Natural killer cell (primary cell): ENCODE measurements around the gene SHISAL1. TPM values are rescaled to one million over a fixed set of nuclear protein-coding genes. Genes with fewer than 3 reads are reported as not detected.
A peak's percentile ranks its signal among the peaks of the same experiment; 100 is the strongest.

Experiments used
- ATAC-seq, 3 donors: fragments of 150-1000 bp in 2 of 3; fragments of 200-7000 bp in 1 of 3; cut with Tn5 transposase; 1 replicate in 1 of 3; 2 replicates in 2 of 3; pipeline ENCODE4 v1.10.0; 2021; ENCODE audit warnings: mild to moderate bottlenecking in 2 of 3, moderate library complexity in 2 of 3
- DNase-seq, 2 donors: peaks; one replicate each; pipeline versions ENCODE4 v3.0.0 to v3.0.0-alpha.2; 2013 to 2021; ENCODE audit warnings: mixed read lengths in 1 of 2
- H3K27ac ChIP-seq: one replicate; pipeline ENCODE4 v1.5.1; 2013; ENCODE audit warnings: mild to moderate bottlenecking, low read length
- H3K27me3 ChIP-seq: one replicate; pipeline ENCODE4 v1.6.1; 2013; ENCODE audit warnings: low read length; ENCODE audit not compliant: control insufficient read depth, insufficient read depth
- H3K36me3 ChIP-seq: one replicate; pipeline ENCODE4 v1.6.1; 2013; ENCODE audit warnings: low read length; ENCODE audit not compliant: control insufficient read depth, insufficient read depth
- H3K4me1 ChIP-seq: one replicate; pipeline ENCODE4 v1.6.1; 2013; ENCODE audit warnings: low read length; ENCODE audit not compliant: control insufficient read depth, insufficient read depth
- H3K4me3 ChIP-seq: one replicate; pipeline ENCODE4 v1.5.1; 2013; ENCODE audit warnings: low read length
- H3K9me3 ChIP-seq: one replicate; pipeline ENCODE4 v1.6.1; 2013; ENCODE audit warnings: low read length; ENCODE audit not compliant: control insufficient read depth, insufficient read depth
- H3K27ac Mint-ChIP-seq, 2 donors: one replicate each; pipeline ENCODE4 v1.8.0; 2022; ENCODE audit warnings: mild to moderate bottlenecking in 2 of 2, mixed read lengths in 2 of 2, moderate library complexity in 1 of 2
- H3K27me3 Mint-ChIP-seq, 2 donors: one replicate each; pipeline ENCODE4 v1.8.0; 2022; ENCODE audit warnings: low read depth in 2 of 2, mixed read lengths in 2 of 2
- H3K36me3 Mint-ChIP-seq: one replicate; pipeline ENCODE4 v1.8.0; 2022; ENCODE audit warnings: mixed read lengths
- H3K4me1 Mint-ChIP-seq, 2 donors: one replicate each; pipeline ENCODE4 v1.8.0; 2022; ENCODE audit warnings: mixed read lengths in 2 of 2
- H3K4me3 Mint-ChIP-seq: one replicate; pipeline ENCODE4 v1.8.0; 2022; ENCODE audit warnings: mild to moderate bottlenecking, moderate library complexity, mixed read lengths
- H3K9me3 Mint-ChIP-seq, 2 donors: one replicate each; pipeline ENCODE4 v1.8.0; 2022; ENCODE audit warnings: mixed read lengths in 2 of 2
- WGBS: methylation state at CpG from one replicate; pipeline ENCODE4 v1.1.7; 2013; ENCODE audit warnings: missing lambda C conversion rate; ENCODE audit not compliant: insufficient coverage; 5-methylcytosine and 5-hydroxymethylcytosine counted together
- intact Hi-C: fragments of 100-400 bp; cut with micrococcal nuclease; formaldehyde crosslinking; loops from one replicate; pipeline ENCODE4 v1.14.2; 2022
- total RNA-seq, 4 donors: library from RNA; stranded (reverse); fragments of 120-200 nt in 1 of 4; gene quantifications; one replicate each; pipeline versions ENCODE4 v1.2.3 to v1.2.4, GENCODE V29; 2013 to 2022
- TF ChIP-seq, protein P1 (sequence below): fragments of 200-600 bp; IDR thresholded peaks from one replicate; pipeline ENCODE4 v1.8.0; 2022; ENCODE audit warnings: antibody characterized with exemption

Gene SHISAL1
- total RNA-seq, 3 donors from 2014 or later (not counting 1 experiment from before 2014, with no cell fraction given) = not detected

DNA sequence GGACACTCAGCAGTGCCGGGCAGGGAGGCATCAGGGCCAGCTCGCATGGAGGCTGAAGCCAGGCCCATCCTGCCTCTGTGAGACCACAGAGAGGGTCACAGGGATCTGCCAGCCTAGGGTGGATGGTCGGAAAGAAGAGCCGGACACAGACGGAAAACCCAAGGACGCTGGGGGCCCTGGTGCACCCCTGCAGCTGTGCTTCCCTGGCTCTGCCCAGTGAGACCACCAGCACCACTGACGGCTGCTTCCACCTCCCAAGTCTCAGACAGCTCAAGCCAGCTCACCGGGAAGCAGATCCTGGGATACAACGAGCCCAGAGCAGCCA lies 42.2 kb downstream of the SHISAL1 start:
- H3K36me3 ChIP-seq = no peaks in the 10 kb centered on the region
- intact Hi-C loops = no loop called here
- TF ChIP-seq, protein P1, sequence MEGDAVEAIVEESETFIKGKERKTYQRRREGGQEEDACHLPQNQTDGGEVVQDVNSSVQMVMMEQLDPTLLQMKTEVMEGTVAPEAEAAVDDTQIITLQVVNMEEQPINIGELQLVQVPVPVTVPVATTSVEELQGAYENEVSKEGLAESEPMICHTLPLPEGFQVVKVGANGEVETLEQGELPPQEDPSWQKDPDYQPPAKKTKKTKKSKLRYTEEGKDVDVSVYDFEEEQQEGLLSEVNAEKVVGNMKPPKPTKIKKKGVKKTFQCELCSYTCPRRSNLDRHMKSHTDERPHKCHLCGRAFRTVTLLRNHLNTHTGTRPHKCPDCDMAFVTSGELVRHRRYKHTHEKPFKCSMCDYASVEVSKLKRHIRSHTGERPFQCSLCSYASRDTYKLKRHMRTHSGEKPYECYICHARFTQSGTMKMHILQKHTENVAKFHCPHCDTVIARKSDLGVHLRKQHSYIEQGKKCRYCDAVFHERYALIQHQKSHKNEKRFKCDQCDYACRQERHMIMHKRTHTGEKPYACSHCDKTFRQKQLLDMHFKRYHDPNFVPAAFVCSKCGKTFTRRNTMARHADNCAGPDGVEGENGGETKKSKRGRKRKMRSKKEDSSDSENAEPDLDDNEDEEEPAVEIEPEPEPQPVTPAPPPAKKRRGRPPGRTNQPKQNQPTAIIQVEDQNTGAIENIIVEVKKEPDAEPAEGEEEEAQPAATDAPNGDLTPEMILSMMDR = no peak

DNA sequence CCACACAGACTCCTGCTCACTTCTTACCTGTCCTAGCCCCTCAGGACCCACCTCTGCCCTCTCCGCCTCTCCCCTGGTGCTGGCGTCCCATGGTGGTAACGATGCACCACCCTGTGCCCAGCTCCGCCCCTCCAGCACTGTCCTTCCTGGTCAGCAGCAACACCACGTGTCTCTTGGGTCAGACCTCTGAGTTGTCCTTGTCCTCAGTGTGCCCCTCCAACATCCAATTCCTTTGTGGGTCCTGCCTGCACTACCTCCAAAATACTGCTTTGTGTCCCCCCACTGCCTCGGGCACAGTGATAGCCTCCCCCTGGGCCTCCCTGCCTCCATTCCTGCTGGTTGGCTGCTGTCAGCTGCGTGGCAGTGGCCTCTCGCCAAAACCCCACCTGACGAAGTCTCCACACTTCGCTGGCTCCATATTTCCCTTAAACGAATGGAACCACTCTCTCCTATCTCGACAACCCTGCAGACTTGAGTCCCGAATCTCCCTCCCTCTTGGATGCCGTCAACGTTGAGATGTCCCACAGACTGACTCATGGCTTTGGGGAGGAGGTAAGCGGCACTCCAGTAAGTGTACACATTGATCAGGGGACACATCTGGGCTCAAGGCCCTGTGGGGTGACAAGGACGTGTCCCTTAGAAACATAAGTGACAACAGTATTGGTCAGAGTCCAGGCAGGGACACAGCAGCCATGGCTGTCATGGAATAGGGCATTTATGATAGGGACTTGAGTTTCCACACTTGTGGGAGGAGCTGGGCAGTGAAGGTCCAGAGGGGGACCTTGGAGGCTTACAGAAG lies 42.8 kb downstream of the SHISAL1 start:
- Mint-ChIP-seq H3K36me3 (no peaks in the 10 kb centered on the region), H3K4me1 (no peaks in the 10 kb centered on the region), H3K27ac (no peak overlapping the region), H3K27me3 (peaks cover 0 to 2% of the 10 kb centered on the region in 2 donors), H3K9me3 (no peaks in the 10 kb centered on the region), H3K4me3 (no peak overlapping the region)
- no peaks in the 10 kb centered on the region for H3K27me3 ChIP-seq
- no peaks in the 10 kb centered on the region for H3K4me1 ChIP-seq
- no peak overlapping the region for H3K4me3 ChIP-seq
- H3K9me3 ChIP-seq = no peaks in the 10 kb centered on the region
- intact Hi-C loops = no loop called here
- no peak for DNase-seq
- TF ChIP-seq, protein P1 = no peak
- H3K36me3 ChIP-seq = no peaks in the 10 kb centered on the region
- no peak for ATAC-seq
- H3K27ac ChIP-seq = no peak overlapping the region
- 88% methylated on average over 17 of the region's 17 CpGs for WGBS

More for the DNA sequence above, 42.2 kb downstream of the SHISAL1 start:
- Mint-ChIP-seq H3K27me3 (peaks cover under 1 to 2% of the 10 kb centered on the region in 2 donors), H3K27ac (no peak overlapping the region), H3K4me3 (no peak overlapping the region), H3K36me3 (no peaks in the 10 kb centered on the region), H3K9me3 (no peaks in the 10 kb centered on the region), H3K4me1 (no peaks in the 10 kb centered on the region)
- no peaks in the 10 kb centered on the region for H3K9me3 ChIP-seq
- ATAC-seq = no peak
- no peak overlapping the region for H3K4me3 ChIP-seq
- no peaks in the 10 kb centered on the region for H3K27me3 ChIP-seq
- no peaks in the 10 kb centered on the region for H3K4me1 ChIP-seq
- DNase-seq = no peak
- no peak overlapping the region for H3K27ac ChIP-seq
- 85% methylated on average over 9 of the region's 9 CpGs for WGBS

DNA sequence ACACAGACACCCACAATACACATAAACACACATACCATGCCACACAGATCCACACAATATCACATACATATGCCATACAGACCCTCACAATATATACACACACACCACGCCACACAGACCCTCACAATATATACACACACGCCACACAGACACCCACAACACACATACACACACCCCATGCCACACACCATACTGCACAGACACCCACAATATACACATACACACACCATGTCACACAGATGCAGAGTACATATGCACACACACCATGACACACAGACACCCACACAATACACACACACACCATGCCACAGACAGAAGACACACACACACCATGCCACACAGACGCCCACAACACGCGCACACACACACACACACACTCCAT lies 43.6 kb downstream of the SHISAL1 start:
- ATAC-seq (peak in 1 of 3 donors; percentile 33), DNase-seq (no peak)
- H3K9me3 ChIP-seq = no peaks in the 10 kb centered on the region
- intact Hi-C loops = no loop called here
- H3K4me3 Mint-ChIP-seq = no peak overlapping the region
- H3K4me1 Mint-ChIP-seq = no peaks in the 10 kb centered on the region
- no peaks in the 10 kb centered on the region for H3K36me3 Mint-ChIP-seq
- H3K27ac Mint-ChIP-seq = no peak overlapping the region
- H3K27ac ChIP-seq = no peak overlapping the region
- TF ChIP-seq, protein P1 = no peak
- no peaks in the 10 kb centered on the region for H3K27me3 ChIP-seq
- H3K9me3 Mint-ChIP-seq = no peaks in the 10 kb centered on the region
- no peaks in the 10 kb centered on the region for H3K36me3 ChIP-seq
- H3K4me3 ChIP-seq = no peak overlapping the region
- peaks cover 0 to 2% of the 10 kb centered on the region in 2 donors for H3K27me3 Mint-ChIP-seq
- WGBS = 79% methylated on average over 5 of the region's 5 CpGs
- no peaks in the 10 kb centered on the region for H3K4me1 ChIP-seq
